ENCODE results near the gene OR1D2.
A peak's percentile ranks its signal among the peaks of the same experiment; 100 is the strongest.

Gene OR1D2

DNA sequence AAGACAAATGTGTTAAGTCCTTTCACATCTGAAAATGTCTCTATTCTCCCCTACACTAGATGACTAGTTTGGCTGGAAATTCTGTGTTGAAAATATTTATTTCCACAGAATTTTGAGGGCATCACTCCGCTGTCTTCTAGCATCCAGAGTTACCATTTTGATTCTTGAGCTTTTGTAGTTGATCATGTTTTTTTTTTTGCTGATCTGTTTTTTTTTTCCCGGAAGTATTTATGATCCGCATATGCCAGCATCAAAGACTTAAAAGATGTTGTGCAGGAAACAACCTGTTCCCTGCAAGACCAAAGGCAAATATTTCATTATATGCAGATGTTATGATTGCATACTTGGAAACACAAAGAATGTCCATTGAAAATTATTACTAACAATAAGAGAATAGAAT, 57.5 kb downstream of the OR1D2 start:
- Histone ChIP-seq H3K36me3 (replicated peaks; ENCODE audit: insufficient read depth, low read length) (no peaks in the 10 kb centered on the region), H3K79me2 (ENCODE audit: low read length) (no peaks in the 10 kb centered on the region)

DNA sequence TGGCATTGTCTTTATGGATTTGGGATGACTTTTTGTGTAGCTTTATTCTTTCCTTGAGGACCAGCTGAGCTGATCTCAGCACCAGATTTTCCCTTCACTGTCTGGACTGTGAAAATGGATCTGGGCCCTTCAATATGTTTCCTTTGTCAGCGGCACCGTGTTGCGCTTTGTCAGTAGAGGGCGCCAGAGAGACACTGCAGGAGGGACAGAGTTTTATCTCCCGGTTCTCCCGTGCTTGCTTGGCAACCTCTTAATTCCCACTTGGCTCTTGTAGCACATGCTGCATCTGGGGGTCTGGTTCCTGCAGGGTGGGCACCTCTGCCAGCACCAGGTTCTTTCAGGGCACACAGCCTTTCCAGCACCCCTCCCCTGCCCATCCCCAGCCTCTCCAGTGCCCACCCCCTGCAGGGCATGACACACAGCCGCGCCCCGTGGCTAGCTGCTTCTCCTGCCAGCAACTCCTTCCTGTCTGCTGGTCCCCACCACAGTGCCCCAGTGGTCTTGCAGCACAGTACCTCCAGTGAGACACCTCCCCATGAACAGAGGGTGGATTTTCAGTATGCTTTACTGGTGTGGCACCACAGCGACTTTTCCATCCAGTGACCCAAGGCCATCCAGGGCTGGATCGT, 60.4 kb downstream of the OR1D2 start:
- Histone ChIP-seq H3K27ac (ENCODE audit: low read length) (no peak overlapping the region), H3K9me2 (replicated peaks; ENCODE audit: insufficient read depth, low read length) (no peaks in the 10 kb centered on the region), H3K4me3 (ENCODE audit: low read length) (no peak overlapping the region), H3K27me3 (replicated peaks; ENCODE audit: insufficient read depth, low read length) (peaks cover 38% of the 10 kb centered on the region), H3K9me3 (replicated peaks; ENCODE audit: insufficient read depth, low read length) (no peaks in the 10 kb centered on the region), H3K4me2 (ENCODE audit: low read depth, low read length) (no peak overlapping the region), H3K79me2 (ENCODE audit: low read length) (no peaks in the 10 kb centered on the region), H4K20me1 (ENCODE audit: insufficient read depth, low read length) (no peaks in the 10 kb centered on the region), H3K4me1 (ENCODE audit: low read length) (no peaks in the 10 kb centered on the region), H3K36me3 (replicated peaks; ENCODE audit: insufficient read depth, low read length) (no peaks in the 10 kb centered on the region), H3F3A (ENCODE audit: insufficient read depth, low read length) (no peaks in the 10 kb centered on the region), H2AFZ (ENCODE audit: low read length) (no peak overlapping the region), H3K9ac (ENCODE audit: low read length) (no peak overlapping the region)
- peak; percentile 28 for DNase-seq
- TF ChIP-seq EZH2phosphoT487 (IDR thresholded peaks at IDR 0.05; ENCODE audit: low read length) (no peak), EZH2 (optimal IDR thresholded peaks at IDR 0.05; ENCODE audit: low read depth, low read length) (no peak)
- TF ChIP-seq, protein P1, sequence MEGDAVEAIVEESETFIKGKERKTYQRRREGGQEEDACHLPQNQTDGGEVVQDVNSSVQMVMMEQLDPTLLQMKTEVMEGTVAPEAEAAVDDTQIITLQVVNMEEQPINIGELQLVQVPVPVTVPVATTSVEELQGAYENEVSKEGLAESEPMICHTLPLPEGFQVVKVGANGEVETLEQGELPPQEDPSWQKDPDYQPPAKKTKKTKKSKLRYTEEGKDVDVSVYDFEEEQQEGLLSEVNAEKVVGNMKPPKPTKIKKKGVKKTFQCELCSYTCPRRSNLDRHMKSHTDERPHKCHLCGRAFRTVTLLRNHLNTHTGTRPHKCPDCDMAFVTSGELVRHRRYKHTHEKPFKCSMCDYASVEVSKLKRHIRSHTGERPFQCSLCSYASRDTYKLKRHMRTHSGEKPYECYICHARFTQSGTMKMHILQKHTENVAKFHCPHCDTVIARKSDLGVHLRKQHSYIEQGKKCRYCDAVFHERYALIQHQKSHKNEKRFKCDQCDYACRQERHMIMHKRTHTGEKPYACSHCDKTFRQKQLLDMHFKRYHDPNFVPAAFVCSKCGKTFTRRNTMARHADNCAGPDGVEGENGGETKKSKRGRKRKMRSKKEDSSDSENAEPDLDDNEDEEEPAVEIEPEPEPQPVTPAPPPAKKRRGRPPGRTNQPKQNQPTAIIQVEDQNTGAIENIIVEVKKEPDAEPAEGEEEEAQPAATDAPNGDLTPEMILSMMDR (IDR thresholded peaks at IDR 0.05; ENCODE audit: low read length) = peak; percentile 75

More for the DNA sequence above, 57.5 kb downstream of the OR1D2 start:
- H3K4me2 ChIP-seq (ENCODE audit: low read depth, low read length) = no peak overlapping the region
- no peak overlapping the region for H2AFZ ChIP-seq (ENCODE audit: low read length)
- H3K27me3 ChIP-seq (replicated peaks; ENCODE audit: insufficient read depth, low read length) = peaks cover 26% of the 10 kb centered on the region
- no peak for DNase-seq
- TF ChIP-seq EZH2 (optimal IDR thresholded peaks at IDR 0.05; ENCODE audit: low read depth, low read length) = no peak
- no peak for TF ChIP-seq EZH2phosphoT487 (IDR thresholded peaks at IDR 0.05; ENCODE audit: low read length)
- TF ChIP-seq, protein P1 (IDR thresholded peaks at IDR 0.05; ENCODE audit: low read length) = no peak
- H3F3A ChIP-seq (ENCODE audit: insufficient read depth, low read length) = no peaks in the 10 kb centered on the region
- no peak overlapping the region for H3K9ac ChIP-seq (ENCODE audit: low read length)
- H3K27ac ChIP-seq (ENCODE audit: low read length) = no peak overlapping the region
- H3K9me3 ChIP-seq (replicated peaks; ENCODE audit: insufficient read depth, low read length) = no peaks in the 10 kb centered on the region
- no peaks in the 10 kb centered on the region for H4K20me1 ChIP-seq (ENCODE audit: insufficient read depth, low read length)
- no peak overlapping the region for H3K4me3 ChIP-seq (ENCODE audit: low read length)
- no peaks in the 10 kb centered on the region for H3K4me1 ChIP-seq (ENCODE audit: low read length)
- H3K9me2 ChIP-seq (replicated peaks; ENCODE audit: insufficient read depth, low read length) = no peaks in the 10 kb centered on the region

DNA sequence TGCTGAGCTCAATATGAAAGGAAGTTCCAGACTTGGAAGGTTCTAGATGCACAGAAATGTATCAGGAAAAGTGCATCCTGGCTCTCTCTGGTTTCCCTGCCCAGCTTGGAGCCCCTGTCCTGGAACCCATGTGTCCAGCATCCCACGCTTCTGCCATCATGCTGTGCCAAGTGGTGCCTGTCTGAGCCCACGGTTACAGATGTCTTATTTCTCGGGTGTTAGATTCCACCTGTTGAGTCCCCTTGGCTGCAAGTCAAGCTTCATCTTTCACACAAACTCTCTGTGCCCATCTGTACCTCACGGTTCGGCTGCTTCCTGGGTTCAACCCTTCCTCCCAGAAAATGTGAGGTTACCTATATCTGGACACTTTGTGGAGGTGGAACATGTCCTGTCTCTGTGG, 63.3 kb downstream of the OR1D2 start:
- no peak for DNase-seq
- no peaks in the 10 kb centered on the region for H3F3A ChIP-seq (ENCODE audit: insufficient read depth, low read length)
- H3K9ac ChIP-seq (ENCODE audit: low read length) = no peak overlapping the region
- no peaks in the 10 kb centered on the region for H4K20me1 ChIP-seq (ENCODE audit: insufficient read depth, low read length)
- no peaks in the 10 kb centered on the region for H3K9me2 ChIP-seq (replicated peaks; ENCODE audit: insufficient read depth, low read length)
- no peak overlapping the region for H3K4me2 ChIP-seq (ENCODE audit: low read depth, low read length)
- no peak overlapping the region for H3K4me3 ChIP-seq (ENCODE audit: low read length)
- TF ChIP-seq EZH2phosphoT487 (IDR thresholded peaks at IDR 0.05; ENCODE audit: low read length) (no peak), EZH2 (optimal IDR thresholded peaks at IDR 0.05; ENCODE audit: low read depth, low read length) (no peak)
- TF ChIP-seq, protein P1 (IDR thresholded peaks at IDR 0.05; ENCODE audit: low read length) = no peak
- H3K9me3 ChIP-seq (replicated peaks; ENCODE audit: insufficient read depth, low read length) = no peaks in the 10 kb centered on the region
- H3K27me3 ChIP-seq (replicated peaks; ENCODE audit: insufficient read depth, low read length) = peaks cover 30% of the 10 kb centered on the region
- no peak overlapping the region for H2AFZ ChIP-seq (ENCODE audit: low read length)
- H3K79me2 ChIP-seq (ENCODE audit: low read length) = no peaks in the 10 kb centered on the region
- no peaks in the 10 kb centered on the region for H3K4me1 ChIP-seq (ENCODE audit: low read length)
- no peak overlapping the region for H3K27ac ChIP-seq (ENCODE audit: low read length)
- no peaks in the 10 kb centered on the region for H3K36me3 ChIP-seq (replicated peaks; ENCODE audit: insufficient read depth, low read length)

Measured in MM.1S (cell line).